ENCODE data around the gene SLC12A1. TPM values are rescaled to one million over a fixed set of nuclear protein-coding genes. Genes with fewer than 3 reads are reported as not detected.
A peak's percentile ranks its signal among the peaks of the same experiment; 100 is the strongest.

The SLC12A1 gene
- total RNA-seq, 4 donors from 2014 or later = not detected

- TF ChIP-seq CTCF (IDR thresholded peaks at IDR 0.05) (no peak), POLR2A (IDR thresholded peaks at IDR 0.05) (no peak)
- DNase-seq = no peak
- Histone ChIP-seq H3K27ac (no peak overlapping the region), H3K27me3 (no peaks in the 10 kb centered on the region), H3K9me3 (no peaks in the 10 kb centered on the region), H3K4me1 (no peaks in the 10 kb centered on the region), H3K4me3 (no peak overlapping the region), H3K36me3 (no peaks in the 10 kb centered on the region)
Measured at GRCh38 chr15:48282216-48282615, 76.1 kb downstream of the SLC12A1 start.

- no peaks in the 10 kb centered on the region for H3K4me1 ChIP-seq
- no peaks in the 10 kb centered on the region for H3K27me3 ChIP-seq
- no peak overlapping the region for H3K4me3 ChIP-seq
- H3K9me3 ChIP-seq = no peaks in the 10 kb centered on the region
- H3K27ac ChIP-seq = no peak overlapping the region
- H3K36me3 ChIP-seq = no peaks in the 10 kb centered on the region
- TF ChIP-seq CTCF (IDR thresholded peaks at IDR 0.05) (no peak), POLR2A (IDR thresholded peaks at IDR 0.05) (no peak)
- DNase-seq = no peak
Measured at GRCh38 chr15:48283396-48284145, 77.5 kb downstream of the SLC12A1 start.

- peak in 2 of 3 donors; percentile 39 to 74 for DNase-seq
- TF ChIP-seq POLR2A (IDR thresholded peaks at IDR 0.05) (no peak), CTCF (IDR thresholded peaks at IDR 0.05) (peak; percentile 40 to 80 (median 70))
- H3K36me3 ChIP-seq = no peaks in the 10 kb centered on the region
- peak overlapping the region in 1 of 4 donors; percentile 7 for H3K4me3 ChIP-seq
- H3K9me3 ChIP-seq = no peaks in the 10 kb centered on the region
- no peaks in the 10 kb centered on the region for H3K27me3 ChIP-seq
- H3K27ac ChIP-seq = no peak overlapping the region
- no peaks in the 10 kb centered on the region for H3K4me1 ChIP-seq
Measured at GRCh38 chr15:48285329-48286214, 79.5 kb downstream of the SLC12A1 start.

- H3K4me3 ChIP-seq = no peak overlapping the region
- H3K27me3 ChIP-seq = no peaks in the 10 kb centered on the region
- H3K9me3 ChIP-seq = no peaks in the 10 kb centered on the region
- no peak overlapping the region for H3K27ac ChIP-seq
- no peak for TF ChIP-seq POLR2A (IDR thresholded peaks at IDR 0.05)
- no peak for TF ChIP-seq CTCF (IDR thresholded peaks at IDR 0.05)
- DNase-seq = no peak
- H3K4me1 ChIP-seq = no peaks in the 10 kb centered on the region
- no peaks in the 10 kb centered on the region for H3K36me3 ChIP-seq
Measured at GRCh38 chr15:48289628-48290027, 83.5 kb downstream of the SLC12A1 start.

- TF ChIP-seq CTCF (IDR thresholded peaks at IDR 0.05) = no peak
- no peak for TF ChIP-seq POLR2A (IDR thresholded peaks at IDR 0.05)
- Histone ChIP-seq H3K9me3 (no peaks in the 10 kb centered on the region), H3K27ac (no peak overlapping the region), H3K27me3 (no peaks in the 10 kb centered on the region), H3K36me3 (no peaks in the 10 kb centered on the region), H3K4me1 (no peaks in the 10 kb centered on the region), H3K4me3 (no peak overlapping the region)
- DNase-seq = no peak
Measured at GRCh38 chr15:48292458-48292857, 86.4 kb downstream of the SLC12A1 start.

All from Peyer's patch (tissue), 4 donors.